Kidney tubule cell (primary cell): ENCODE data around the gene C14orf93.
A peak's percentile ranks its signal among the peaks of the same experiment; 100 is the strongest.
"Not testable (repeated sequence)": the region's sequence is repeated elsewhere in the genome, so short reads cannot be mapped to it uniquely, and the experiment has no call there.

Source experiments
- DNase-seq: peaks from one replicate; pipeline ENCODE4 v3.0.0-alpha.2; 2018; ENCODE audit warnings: low spot score

C14orf93 gene

DNA sequence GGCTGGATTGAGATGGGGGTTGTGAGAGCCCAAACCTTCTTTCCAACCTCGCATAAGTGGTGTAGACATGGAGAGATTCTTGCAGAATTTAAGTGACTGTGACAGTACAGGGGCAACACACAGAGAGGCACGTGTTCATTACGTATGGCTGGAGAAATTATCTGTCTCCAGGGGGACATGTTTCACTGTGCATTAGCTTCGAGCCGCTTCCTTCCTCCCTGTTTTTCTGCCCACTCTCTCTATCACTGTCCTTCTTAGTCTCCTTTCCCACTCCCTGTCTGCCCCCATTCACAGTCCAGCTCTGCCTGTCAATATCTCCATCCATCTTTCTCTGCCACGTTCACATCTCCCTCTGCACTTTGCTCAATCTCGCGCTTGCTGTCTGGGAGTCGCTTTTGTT lies 11.5 kb upstream of the C14orf93 start:
- no peak for DNase-seq

DNA sequence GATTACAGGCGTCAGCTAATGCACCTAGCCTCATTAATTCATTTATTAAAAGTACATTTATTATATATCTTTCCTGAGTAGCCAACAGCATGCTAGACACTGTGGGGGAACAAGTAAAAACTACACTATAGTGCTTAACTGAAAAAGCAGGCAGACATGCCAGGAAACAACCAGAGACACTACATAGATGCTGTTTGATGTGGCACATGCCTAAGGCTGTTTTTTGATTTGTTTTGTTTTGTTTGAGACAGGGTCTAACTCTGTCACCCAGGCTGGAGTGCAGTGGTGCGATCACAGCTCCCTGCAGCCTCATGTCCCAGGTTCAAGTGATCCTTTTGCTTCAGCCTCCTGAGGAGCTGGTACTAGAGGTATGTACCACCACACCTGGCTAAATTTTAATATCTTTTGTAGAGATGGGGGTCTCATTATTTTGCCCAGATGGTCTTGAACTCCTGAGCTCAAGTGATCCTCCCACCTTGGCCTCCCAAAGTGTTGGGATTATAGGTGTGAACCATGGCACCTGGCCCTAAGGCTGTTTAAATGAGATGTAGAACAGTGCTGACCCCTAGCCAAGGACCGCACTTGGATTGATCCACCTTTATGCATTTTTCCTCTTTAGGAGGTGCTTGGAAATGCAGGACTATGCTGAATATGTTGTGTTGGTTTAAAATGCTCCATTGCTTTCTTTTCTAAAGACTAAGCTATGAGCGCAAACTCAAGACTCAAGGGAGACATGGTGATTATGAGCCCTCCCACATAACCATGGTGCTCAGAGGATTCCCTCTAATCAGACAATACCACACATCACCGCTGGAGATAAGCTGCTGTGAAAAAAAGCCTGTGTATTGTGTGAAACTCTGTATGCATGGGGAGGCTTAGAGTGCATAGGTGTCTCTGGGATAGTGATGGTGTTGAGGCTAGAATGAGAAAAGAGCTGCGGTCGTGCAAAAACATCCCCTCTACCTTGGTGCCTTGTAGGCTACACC lies 10.5 kb upstream of the C14orf93 start:
- DNase-seq: no peak

DNA sequence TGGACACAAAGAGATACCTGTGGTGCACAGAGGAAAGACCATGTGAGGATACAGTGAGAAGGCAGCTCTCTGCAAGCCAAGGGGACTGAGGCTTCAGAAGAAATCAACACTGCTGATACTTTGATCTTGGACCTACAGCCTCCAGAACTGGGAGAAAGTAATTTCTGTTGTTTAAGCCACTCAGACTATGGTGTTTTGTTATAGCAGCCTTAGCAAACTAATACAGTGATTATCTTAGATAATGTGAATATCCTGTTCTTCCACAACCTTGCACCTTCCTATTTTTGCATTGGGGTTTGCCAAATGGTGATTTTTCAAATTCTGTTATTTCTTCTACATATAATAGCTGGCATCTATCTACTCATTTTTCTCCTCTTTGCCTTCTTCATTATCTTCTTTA lies 8.2 kb upstream of the C14orf93 start:
- DNase-seq: no peak

DNA sequence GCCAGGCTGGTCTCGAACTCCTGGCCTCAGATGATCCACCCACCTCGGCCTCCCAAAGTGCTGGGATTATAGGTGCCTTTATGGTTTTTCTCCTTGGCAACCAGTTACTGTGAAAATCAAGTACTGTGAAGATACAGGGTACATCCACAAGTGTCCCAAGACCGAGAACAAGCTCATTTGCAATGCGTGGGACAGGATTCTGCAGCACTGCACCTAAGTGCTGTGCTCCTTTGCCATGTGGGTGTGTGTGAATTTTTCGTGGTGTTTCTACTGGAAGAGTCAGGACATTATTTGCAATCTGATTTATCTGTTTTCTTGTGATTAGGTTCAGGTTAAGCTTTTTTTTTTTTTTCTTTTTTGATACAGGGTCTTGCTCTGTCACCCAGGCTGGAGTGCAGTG lies 7.1 kb upstream of the C14orf93 start:
- DNase-seq: no peak

DNA sequence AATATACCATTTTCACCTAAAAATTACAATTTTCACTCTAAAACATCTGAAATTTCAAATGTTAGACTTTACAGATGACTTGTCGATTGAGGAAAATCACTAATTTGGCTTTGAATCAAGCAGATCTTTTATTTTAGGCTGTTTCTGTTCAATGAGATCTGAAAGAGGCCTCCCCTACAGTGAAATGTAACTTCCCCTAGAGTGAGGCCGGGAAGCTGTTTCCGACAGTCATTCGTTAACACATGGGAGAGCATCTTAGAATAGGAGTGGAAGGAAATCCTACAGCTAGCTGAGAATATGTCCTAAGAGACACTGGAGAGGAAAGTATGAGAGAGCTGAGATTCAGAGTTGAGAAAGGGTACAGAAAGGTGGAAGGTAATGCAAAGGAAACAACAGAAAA lies 5.7 kb upstream of the C14orf93 start:
- no peak for DNase-seq

DNA sequence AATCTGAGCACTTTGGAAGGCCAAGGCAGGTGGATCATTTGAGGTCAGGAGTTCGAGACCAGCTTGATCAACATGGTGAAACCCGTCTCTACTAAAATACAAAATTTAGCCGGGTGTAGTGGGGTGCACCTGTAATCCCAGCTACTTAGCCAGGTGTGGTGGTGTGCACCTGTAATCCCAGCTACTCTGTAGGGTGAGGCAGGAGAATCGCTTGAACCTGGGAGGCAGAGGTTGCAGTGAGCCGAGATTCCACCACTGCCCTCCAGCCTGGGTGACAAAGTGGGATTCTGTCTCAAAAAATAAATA lies 3.8 kb upstream of the C14orf93 start:
- DNase-seq: not testable (repeated sequence)

DNA sequence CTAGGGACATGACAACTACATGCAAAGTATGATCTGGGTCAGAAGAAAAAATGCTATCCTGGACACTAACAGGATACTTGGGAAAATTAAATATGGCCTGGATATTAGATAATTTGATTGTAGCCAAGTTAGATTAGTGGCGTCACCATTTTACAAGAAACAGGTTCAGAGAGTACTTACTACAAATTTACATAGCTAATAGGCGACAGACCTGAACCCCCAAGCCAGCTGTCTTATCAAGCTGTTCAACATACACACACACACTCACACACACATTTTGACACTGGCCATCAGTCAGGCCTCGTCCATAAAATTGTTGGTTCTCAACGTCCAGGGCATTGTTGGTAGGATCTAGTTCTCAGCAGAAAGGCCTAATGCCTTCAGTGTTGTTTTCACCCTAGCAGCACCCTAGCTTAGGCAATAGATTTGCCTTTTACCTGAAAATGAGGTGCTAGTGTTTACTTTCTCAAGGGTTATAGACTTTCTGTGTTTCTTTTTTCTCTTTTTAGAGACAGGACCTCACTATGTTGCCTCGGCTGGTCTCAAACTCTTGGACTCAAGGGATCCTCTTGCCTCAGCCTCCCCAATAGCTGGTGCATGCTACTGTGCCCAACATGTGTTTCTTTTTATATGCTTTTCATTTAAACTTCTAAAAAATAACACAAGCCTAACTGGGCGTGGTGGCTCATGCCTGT lies 3.3 kb upstream of the C14orf93 start:
- DNase-seq: no peak

DNA sequence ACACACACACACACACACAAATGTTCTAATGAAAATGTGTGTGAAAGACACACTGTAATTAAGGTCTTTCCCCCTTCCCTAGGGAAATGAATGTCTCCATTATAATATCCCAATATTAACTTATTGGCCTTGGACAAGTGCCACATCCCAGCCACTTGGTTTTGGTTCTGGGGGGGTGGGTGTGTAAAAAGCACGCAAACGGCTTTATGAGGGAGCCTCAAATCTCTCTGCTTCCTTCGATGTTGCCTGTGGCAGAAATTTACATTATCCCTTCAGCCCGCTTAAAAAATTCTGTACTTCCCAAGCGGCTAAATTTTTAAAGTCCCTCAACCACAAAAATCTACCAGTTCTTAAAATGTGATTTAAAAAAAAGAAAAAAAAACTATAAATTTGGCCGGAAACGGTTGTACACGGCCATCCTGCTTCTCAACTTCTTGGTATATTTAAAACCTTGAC lies 432 bp downstream of the C14orf93 start:
- no peak for DNase-seq

DNA sequence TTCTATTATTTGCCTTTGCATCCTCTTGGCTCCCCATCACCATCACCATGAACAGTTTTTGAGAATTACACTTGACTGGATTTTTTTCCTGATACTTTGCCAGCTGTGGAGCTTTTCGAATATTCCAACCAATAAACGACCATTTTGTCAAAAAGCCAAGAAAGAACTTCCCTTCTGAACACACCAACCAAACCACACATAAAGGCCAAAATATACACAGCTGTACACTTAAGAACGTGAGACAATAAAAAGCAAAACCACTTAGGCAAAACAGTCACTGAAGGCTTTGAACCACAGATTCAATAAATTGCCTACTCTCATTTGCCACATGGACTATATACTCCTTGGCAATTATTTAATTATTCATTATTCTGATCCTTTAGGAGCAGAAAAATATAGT lies 1.1 kb downstream of the C14orf93 start:
- no peak for DNase-seq

DNA sequence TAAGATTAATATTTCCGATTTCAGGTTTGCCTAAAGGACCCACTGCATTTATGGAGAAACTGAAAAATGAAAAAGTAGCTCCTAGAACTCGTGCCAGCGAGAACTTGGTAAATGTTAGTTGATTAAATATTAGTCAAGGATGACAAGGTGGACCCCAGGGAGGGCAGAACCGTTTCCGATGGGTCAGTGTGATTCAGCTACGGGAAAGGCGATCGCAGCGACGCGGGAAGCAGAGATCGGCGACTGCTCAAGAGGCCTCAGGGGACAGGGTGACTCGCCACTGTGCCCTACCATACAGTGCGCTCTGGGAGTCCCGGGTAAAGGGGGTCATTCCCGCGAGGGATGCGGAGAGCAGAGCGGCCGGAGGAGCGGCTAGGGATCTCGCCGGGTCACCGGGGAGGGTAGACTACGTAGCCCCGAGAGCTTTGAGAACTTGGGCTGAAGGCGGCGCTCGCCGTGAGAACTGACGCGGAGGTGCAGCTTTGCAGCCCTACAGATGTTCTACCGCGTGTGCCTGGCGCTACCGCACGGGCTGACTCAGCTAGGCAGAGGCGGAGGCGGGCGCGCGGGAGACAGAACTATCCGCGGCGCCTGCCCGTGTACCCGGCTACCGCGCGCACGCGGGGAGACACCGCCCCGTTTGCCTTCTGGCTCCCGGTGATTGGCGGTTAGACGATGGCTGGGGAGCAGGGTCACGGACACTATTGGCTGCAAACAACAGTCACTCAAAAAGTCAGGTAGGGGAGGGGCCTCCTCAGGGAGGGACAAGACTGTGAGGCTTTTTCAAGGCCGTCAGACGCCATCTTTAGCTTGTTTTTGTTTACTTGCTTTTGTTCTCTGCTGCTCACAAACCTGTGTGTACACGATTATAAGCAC lies 3.2 kb downstream of the C14orf93 start:
- DNase-seq: peak; percentile 98

DNA sequence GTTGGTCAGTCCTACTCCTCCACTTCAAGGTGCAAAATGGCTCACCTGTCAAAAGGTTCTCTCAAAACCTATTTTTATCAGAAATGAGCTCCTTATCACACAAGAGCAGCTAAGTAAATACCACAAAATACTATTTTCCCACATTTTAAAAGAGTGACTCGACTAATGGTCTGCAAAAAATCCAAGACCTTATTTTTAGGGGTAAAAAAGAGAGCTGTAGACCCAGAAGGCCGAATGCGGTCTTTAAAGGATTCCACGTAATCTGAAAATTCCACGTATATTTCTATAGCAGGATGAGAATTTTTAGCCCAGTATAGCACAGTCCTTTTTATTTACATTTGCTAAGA lies 3.8 kb downstream of the C14orf93 start:
- DNase-seq: no peak

DNA sequence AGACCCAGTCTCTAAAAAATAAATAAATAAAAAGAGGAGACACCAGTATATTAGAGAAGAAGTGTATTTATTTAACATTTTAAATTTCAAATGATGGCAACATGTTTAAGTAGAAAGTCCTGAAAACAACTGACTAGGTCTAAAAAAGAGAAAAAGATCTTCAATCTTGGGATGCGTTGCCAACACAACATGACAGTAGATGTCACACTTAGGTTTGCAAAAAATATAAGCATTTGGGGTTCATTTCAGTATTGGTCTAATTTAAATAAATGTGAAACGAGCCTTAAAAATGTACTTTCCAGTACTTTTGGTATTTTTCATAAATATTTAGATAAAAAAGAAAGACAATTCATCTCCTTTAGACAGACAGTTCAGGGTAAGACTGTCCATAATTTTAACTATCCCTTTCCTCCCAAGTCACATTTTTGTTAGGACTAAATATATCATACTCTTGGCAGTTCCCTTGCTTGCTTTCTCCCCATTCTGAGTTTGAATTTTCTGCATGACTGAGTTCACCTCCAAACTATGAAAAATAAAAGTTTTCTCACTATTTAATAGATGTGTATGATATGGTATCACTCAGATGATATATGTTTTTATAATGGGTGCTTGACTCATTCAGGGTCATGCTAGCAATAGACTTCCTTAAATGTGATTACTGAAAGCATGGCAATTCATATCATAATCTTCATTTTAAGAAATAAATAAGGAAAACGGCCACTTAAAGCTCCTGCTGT lies 4.3 kb downstream of the C14orf93 start:
- DNase-seq: no peak

DNA sequence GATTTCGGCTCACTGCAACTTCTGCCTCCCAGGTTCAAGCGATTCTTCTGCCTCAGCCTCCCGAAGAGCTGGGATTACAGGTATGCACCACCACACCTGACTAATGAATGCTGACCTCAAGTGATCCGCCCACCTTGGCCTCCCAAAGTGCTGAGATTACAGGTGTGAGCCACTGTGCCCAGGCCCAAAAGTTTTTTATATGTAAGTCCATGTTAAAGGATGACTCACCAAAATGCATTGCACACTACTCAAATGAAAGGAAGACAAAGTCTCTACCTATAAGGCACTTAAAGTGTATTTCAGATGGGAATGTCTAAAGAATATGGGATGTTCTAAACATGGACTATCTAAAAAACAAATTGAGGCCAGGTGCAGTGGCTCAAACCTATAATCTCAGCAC lies 5.7 kb downstream of the C14orf93 start:
- DNase-seq: not testable (repeated sequence)

DNA sequence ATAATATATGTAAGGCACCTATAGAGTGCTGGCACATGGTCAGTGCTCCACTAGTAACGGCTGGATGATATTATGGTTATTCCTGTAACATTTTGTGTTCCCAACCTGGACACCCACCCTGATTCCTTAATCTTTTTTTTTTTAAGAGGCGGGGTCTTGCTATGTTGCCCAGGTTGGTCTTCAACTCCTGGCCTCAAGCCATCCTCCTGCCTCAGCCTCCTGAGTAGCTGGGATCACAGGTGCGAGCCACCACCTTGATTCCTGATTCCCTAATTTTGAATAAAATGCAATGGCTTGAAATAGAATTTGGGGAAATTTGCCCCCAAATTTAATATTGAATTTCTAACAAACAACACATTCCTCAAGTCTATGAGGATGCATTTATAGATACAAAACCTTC lies 7.4 kb downstream of the C14orf93 start:
- no peak for DNase-seq

DNA sequence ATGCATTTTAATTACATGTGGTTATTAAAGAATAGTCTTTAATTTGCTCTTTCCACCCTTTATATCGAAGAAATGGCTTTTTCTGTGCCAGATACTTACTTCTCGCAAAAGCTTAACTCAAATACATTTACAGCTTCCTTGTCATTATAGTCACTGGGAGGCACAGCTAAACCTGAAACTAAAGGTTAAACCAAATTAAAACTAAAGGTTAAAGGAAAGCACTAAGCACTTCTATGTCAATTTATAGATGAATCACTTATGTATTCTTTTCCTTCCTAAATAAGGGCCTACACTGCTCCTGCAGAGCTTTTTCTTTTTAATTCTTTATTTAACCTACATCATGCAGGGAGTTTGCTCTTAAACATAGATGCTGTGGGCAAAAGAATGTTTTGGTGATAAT lies 9.1 kb downstream of the C14orf93 start:
- no peak for DNase-seq

DNA sequence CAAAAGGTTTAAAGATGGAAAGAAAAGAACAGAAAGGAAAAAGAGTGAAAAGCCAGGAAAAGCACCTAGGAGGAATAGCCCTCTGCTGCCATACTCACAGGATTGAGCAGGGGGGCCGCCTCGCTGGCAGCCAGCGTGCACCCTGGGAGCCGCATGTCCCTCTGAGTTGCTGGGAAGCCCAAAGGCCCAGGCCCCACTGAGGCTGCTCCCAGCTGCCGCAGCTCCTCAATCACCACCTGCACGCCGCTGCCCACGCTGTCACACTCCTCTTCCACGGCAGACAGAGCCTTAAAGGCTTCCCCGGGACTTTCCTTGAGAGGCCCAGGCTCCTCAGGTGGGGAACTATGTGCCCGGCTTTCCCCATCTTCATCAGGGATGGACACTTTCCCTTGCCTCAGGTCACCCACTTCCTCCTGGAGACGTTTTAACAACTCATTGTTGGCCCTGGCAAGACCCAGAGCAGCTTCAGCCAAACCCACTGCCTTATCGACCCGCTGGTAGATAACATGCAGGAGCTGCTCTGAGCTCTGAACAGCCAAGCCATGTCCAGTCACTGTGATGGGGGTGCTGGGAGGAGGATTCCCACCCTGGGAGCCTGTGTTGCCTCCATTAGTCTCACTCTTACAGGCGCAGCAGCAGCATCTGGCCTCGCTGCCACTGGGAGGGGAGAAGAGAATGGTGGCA lies 11.5 kb downstream of the C14orf93 start:
- DNase-seq: no peak

DNA sequence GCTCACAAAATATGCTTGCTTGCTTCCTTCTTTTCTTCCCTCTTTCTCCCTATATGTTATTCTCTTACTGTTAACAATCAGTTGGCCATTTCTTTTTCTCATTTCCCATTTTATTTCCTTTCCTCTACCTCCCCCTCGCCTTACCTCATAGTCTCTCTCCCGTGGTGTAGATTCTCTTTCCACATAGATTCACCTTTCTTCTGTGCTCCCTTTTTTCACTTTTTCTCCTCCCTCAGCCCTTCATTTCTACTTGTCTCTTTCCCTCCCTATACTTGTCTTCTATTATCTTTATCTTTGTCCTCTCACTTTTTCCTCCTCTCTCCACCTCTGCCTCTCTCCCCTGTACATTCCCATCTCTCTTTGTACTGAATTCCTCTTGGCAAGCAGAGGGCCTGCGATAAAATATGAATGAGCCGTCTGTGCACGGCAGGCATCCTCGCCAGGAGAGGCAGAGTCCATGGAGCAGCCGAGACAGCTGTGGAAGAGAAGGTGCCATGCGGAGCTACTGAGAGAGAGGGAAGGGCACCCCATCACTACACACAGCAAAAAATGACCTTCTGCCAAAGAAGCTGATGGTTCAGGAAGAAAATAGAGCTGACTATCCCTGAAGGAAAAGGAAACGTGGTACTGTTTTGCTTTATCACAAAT lies 12.1 kb downstream of the C14orf93 start:
- DNase-seq: no peak

DNA sequence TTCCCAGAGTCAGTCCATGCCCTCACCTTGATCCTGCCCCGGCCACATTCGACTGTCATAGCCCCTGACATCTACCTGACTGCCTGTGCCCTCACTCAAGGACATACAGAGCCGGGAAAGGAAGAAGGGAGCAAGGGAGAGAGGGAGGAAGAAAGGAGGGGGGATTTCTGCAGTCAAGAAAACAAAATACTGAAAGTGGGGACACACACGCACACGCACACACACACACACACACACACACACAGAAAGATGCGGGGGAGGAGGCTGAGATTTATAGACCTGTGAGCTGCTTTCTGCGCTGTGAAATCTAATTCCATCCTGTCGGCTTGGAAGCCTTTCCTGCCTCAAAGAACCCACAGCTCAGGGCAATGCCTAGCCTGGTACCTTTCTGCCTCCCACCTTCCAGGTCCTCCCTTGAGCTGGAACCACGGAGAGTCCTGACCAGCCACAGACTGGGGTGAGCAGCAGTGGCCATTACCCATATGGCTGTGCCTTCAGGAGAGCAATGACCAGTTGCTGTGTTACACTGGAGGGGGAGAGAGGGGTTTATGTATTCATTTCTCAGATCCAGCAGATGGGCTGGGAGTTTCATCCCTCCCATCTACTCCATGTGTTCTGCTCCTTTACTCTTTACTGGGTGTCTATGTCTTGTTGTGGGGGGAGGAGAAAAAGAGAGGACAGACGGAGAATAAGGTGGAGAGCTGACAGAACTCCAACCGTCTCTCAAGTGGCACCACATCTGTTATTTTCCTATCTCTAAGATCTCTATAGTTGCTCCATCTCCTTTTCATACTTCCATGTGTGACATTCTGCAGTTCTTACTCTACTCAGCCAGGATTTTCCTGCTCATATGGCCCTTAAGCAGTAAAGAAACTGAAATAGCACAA lies 12.9 kb downstream of the C14orf93 start:
- no peak for DNase-seq

DNA sequence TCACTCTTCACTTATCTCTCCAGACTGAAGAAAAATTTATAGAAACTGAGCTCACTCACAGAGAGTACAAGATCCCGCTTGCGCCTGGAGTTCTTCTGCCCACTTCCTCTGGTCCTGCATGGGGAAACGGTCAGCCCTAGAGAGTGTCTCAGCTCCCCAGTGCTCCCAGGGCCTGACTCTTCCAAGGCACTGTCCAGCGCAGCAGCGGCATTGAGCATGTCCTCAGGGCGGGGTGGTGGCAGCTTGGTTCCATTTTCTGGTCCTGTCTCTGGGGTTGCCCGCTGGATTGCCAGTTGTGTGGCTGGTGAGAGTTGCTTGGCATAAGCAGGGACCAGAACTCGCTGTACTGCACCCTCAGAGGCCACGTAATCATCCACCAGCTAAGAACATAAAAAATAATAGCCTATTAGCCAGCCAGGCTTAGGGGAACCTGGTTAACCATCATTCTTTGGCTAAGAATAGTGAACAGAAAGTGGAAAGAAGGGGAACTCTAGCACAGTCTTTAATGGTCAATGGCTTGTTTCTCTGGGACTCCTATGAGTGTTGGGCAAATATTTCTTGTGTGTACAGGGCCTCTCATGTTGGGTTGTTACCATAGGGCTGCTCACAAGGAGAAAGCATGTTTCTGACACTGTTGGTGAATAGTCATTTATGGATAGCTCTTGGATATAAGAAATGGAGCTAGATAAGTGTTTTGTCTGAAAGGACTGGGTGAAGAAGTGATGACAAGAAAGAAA lies 13.9 kb downstream of the C14orf93 start:
- no peak for DNase-seq
